RWPE1 (cell line): ENCODE results near the gene LIMA1.

Experiments used
- CTCF ChIA-PET: fragments of 350-600 bp; sonication (Branson Sonifier 250); formaldehyde crosslinking; extraction: SDS; loops from one replicate; lab custom pipeline; 2021; lab: Yijun Ruan, JAX
- POLR2A ChIA-PET: fragments of 400-600 bp; formaldehyde crosslinking; extraction: SDS; loops from one replicate; lab custom pipeline; 2020; ENCODE audit warnings: antibody characterized with exemption; ENCODE audit not compliant: low non-redundant PET; lab: Yijun Ruan, JAX
- DNase-seq: peaks from one replicate; pipeline ENCODE4 v3.0.0; 2012; ENCODE audit warnings: low spot score
- H3K27ac ChIP-seq: fragments of 450-650 bp; 2 replicates; pipeline ENCODE4 v1.5.1; 2017
- TF ChIP-seq, protein P1 (sequence below): fragments of 450-650 bp; conservative IDR thresholded peaks from 2 replicates; pipeline ENCODE4 v1.5.1; 2017; ENCODE audit warnings: low read depth, mild to moderate bottlenecking

Gene LIMA1

DNA sequence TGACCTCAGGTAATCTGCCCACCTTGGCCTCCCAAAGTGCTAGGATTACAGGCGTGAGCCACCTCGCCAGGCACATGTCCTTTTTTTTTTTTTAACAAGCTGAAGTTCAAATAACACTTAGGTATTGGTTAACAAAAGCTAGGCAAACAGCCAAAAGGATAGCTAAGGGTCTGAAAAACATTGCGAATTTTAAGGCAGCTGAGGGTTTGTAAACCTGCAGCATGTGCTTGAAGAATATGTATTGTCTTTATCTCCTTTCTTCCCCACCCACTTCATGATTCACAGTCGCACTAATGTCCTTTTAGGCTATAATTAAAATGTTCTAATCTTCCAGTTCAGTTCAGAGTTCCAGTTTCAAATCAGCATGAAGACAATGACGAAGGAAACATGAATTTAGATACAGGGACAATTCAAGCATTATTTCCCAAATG is 86.0 kb downstream of the LIMA1 start:
- peak overlapping the region; percentile 37; the same call in 1 of the 2 replicates for H3K27ac ChIP-seq
- ChIA-PET POLR2A (no interaction called here), CTCF (no interaction called here)
- no peak for DNase-seq
- TF ChIP-seq, protein P1, sequence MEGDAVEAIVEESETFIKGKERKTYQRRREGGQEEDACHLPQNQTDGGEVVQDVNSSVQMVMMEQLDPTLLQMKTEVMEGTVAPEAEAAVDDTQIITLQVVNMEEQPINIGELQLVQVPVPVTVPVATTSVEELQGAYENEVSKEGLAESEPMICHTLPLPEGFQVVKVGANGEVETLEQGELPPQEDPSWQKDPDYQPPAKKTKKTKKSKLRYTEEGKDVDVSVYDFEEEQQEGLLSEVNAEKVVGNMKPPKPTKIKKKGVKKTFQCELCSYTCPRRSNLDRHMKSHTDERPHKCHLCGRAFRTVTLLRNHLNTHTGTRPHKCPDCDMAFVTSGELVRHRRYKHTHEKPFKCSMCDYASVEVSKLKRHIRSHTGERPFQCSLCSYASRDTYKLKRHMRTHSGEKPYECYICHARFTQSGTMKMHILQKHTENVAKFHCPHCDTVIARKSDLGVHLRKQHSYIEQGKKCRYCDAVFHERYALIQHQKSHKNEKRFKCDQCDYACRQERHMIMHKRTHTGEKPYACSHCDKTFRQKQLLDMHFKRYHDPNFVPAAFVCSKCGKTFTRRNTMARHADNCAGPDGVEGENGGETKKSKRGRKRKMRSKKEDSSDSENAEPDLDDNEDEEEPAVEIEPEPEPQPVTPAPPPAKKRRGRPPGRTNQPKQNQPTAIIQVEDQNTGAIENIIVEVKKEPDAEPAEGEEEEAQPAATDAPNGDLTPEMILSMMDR, result no peak

DNA sequence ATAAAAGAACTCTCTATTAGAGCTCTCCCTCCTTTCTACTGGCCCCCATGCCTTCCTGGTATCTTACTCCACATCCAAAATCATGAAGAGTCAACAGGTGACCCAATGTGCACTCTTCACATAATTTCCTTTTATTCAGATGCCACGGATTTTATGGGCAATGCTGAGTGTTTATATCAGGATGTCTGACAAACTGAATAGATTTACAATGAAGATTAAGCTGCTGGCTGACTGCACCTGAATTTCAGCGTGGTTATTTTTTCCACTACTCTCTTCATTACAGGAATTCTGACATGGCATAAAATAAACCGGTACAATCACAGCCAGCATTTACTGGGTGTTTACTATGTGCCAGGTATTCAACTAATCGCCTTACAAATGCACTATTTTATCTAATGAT is 86.8 kb downstream of the LIMA1 start:
- POLR2A ChIA-PET, result interaction anchor here (0.6 kb wide), 1 partner anchor 449 kb away, joined by 3 read pairs; no protein-coding TSS in a partner anchor
- H3K27ac ChIP-seq, result no peak overlapping the region
- CTCF ChIA-PET, result no interaction called here

DNA sequence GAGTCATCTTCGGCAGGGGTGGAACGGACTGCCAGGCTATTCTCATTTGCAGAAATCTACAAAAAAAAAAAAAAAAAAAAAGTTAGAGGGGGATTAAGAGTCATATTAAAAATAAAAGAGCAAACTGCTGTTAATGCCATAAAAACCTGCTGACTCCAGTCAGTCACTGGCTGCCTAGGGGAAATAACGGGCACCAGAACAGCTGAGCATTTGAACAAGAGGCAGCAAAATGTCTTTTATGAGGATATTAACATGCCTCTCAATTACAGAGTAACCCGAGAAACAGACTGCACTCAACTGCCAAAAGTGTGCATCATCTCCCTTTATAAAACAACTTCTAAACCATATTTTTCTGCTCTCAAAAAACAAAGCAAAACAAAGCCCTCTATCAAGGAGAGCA is 87.5 kb downstream of the LIMA1 start:
- ChIA-PET CTCF (interaction anchor here (0.6 to 0.7 kb wide), 2 partner anchors 196 to 1837 kb away, joined by 3 to 4 read pairs; no protein-coding TSS in a partner anchor), POLR2A (interaction anchor here (0.6 kb wide), 1 partner anchor 448 kb away, joined by 3 read pairs; no protein-coding TSS in a partner anchor)
- TF ChIP-seq, protein P1, result no peak
- no peak for DNase-seq
- no peak overlapping the region for H3K27ac ChIP-seq

More for the DNA sequence above, 86.8 kb downstream of the LIMA1 start:
- TF ChIP-seq, protein P1, result no peak
- DNase-seq, result no peak

DNA sequence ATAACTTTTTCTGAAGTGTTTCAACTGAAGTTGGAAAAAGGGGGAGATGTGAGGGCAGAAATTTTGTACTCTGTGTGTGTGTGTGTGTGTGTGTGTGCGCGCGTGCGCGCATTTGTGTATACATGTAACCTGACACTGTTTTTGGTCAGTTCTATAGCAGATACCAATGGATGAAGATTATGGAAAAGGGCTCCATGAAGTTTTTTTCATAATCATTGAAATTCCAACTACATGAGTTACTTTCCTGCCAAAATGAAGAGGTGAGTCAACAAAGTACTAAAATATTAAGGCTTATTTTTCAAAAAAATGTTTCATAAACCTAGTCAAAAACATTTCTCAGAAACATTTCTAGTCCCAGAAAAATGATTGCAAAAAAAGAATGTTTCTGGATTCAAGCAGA is 90.4 kb downstream of the LIMA1 start:
- no peak overlapping the region for H3K27ac ChIP-seq
- ChIA-PET CTCF (no interaction called here), POLR2A (no interaction called here)

DNA sequence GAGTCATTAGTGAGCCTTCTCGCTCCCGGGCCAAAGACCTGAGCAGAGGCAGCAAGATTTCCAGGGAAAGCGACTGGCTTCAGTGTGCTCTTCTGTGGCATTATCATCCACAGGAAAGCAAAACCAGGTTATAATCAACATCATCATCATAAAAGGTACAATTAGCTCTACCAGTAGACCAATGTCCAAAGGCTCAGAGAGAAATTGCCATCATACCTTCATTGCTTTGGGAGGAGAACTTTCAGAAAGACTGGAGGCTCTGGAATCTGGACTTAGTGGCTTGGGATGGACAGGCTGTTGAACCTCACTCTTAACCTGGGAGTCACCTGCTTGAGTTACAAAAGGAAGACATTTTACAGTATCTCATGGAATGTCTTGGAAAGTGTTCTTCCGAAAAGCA is 91.1 kb downstream of the LIMA1 start:
- TF ChIP-seq, protein P1, result no peak
- CTCF ChIA-PET, result no interaction called here
- DNase-seq, result no peak
- POLR2A ChIA-PET, result no interaction called here
- H3K27ac ChIP-seq, result no peak overlapping the region

More for the DNA sequence above, 90.4 kb downstream of the LIMA1 start:
- TF ChIP-seq, protein P1, result no peak
- DNase-seq, result no peak

DNA sequence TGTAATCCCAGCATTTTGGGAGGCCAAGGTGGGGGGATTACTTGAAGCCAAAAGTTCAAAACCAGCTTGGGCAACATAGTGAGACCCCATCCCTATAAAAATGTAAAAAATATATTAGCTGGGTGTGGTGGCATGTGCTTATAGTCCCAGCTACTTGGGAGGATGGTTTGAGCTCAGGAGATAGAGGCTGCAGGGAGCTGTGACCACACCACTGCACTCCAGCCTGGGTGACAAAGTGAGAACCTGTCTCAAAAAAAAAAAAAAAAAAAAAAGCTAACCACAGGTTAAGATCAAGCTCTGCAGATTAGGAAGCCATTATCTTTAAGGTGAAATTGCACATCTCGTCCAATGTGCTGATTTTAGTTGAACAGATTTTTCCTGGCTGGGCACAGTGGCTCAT is 92.5 kb downstream of the LIMA1 start:
- CTCF ChIA-PET, result interaction anchor here (0.7 kb wide), 2 partner anchors 38 to 225 kb away, joined by 3 to 5 read pairs; no protein-coding TSS in a partner anchor
- POLR2A ChIA-PET, result no interaction called here
- TF ChIP-seq, protein P1, result no peak
- no peak for DNase-seq
- H3K27ac ChIP-seq, result 0 out of 2 replicates have a peak overlapping the region, but pooled peaks have one; percentile 7
